GM18870 (cell line): ENCODE results near the gene KLK12.

Experiments used
- ATAC-seq: cut with Tn5 transposase; IDR thresholded peaks from one replicate; pipeline ENCODE4 v1.9.1; 2021; ENCODE audit warnings: moderate library complexity; ENCODE audit not compliant: unreplicated experiment

The KLK12 gene, protein sequence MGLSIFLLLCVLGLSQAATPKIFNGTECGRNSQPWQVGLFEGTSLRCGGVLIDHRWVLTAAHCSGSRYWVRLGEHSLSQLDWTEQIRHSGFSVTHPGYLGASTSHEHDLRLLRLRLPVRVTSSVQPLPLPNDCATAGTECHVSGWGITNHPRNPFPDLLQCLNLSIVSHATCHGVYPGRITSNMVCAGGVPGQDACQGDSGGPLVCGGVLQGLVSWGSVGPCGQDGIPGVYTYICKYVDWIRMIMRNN

DNA sequence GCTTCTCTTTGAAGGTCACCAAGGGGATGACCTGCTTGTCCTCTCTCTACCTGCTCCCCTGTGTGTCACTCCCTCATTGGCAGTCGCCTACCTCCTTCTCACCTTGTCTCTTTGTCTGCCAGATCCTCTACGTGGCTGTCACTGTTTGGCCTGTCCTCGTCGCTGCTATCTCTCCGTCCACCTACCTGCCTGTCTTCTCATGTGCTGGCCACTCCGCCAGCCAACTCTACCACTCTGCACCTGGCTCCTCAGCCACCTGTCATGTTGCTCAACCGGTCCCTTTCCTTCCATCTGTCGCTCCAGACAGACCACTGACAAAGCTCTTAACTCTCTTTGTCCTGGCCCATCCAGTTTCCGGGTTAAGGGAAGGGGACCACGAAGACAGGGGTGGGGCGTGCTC, at the start of gene KLK12:
Gene KLK12, minus strand, starts transcription at position 299 of the 400 bp plus-strand sequence. CDS start 381 bp downstream, outside the sequence.
- ATAC-seq: no peak

DNA sequence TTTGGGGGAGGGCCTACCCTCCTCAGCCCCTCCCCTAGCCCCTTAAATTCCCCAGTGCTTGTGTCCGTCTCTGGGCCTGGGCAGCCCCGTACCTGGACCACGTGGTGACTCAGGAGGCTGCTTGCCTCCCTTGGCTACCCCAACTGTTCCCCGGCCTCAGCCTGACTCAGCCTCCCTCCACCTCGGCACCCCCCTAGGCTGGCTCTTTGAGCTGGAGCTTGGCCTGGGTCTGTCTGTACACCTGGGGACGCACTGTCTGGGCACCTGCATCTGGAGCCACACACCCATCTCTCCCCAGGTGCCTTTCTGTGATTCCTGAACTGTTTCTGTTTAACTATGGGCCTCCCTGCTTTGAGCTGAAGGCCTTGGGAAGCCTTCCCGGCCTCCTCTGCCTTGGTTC, 49.7 kb upstream of the KLK12 start:
- no peak for ATAC-seq

DNA sequence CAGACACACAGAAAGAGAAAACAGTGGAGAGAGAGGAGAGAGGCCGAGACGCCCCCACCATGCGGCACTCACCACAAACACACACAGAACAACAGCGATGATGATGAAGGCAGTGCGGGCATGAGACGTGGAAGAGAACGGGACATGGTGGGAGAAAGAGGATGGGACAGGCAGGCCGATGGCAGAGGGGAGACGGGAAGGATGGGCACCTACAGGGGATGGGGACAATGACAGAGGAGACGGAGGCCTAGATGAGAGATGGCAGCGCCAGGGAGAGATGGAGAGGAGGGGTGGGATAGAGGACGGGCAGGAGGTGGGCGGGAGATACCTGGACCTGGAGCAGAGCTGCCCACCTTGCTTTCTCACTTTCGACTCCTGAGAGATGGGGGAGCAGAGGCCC, 49.0 kb upstream of the KLK12 start:
- no peak for ATAC-seq

DNA sequence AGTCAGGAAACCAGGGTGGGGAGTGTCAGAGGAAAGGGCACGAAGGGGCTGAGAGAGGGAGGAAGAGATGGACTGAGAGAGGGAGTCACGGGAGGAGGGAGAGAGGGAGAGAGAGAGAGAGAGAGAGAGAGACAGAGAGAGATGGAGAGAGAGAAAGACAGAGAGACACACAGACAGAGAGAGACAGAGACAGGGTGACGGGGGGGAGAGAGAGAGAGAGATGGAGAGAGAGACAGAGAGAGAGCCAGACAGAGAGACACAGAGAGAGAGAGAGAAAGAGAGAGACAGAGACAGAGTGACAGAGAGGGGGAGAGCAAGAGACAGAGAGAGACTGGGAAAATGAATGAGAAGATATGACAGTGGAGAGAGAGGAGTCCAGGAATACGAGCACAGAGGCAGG, 48.4 kb upstream of the KLK12 start:
- no peak for ATAC-seq

DNA sequence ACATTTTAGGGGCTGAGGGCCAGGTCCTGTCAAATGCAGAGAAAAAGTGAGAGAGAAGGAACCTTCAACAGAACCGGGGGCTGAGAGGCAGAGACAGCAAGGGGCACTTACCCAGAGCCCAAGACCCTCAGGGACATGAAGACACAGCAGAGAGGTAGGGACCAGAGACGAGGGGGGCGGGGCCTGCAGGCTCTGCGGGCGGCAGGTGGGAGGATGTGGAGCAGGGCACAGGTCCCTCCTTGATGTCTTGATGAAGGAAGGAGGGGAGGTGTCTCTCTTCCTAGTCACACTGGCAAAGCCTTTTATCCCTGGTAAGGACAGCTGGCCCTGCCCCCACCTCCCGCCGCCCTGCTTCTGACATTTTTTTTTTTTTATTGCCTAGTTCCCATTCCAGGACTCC, 47.8 kb upstream of the KLK12 start, which contains the start of gene KLK14:
Gene KLK14, minus strand, starts transcription at position 277 of the 400 bp plus-strand sequence. Its CDS starts 273 bp downstream, at position 4.
- no peak for ATAC-seq

DNA sequence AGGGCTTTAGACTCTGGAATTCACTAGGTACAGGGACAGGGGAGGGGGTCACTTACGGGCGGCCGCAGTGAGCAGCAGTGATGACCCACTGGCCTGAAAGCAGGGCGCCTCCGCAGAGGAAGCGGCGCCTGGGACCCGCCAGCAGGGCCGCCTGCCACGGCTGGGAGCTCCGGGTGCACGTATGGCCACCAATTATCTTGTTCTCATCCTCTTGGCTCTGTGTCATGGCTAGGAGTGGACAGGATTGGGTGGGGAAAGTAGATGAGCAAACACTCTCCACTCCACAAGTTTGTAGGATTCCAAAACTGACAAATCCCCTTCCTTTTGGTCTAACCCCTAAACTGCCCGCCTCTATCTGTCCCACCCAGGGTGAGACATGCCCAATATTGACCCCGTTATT, 46.7 kb upstream of the KLK12 start:
- ATAC-seq: no peak

DNA sequence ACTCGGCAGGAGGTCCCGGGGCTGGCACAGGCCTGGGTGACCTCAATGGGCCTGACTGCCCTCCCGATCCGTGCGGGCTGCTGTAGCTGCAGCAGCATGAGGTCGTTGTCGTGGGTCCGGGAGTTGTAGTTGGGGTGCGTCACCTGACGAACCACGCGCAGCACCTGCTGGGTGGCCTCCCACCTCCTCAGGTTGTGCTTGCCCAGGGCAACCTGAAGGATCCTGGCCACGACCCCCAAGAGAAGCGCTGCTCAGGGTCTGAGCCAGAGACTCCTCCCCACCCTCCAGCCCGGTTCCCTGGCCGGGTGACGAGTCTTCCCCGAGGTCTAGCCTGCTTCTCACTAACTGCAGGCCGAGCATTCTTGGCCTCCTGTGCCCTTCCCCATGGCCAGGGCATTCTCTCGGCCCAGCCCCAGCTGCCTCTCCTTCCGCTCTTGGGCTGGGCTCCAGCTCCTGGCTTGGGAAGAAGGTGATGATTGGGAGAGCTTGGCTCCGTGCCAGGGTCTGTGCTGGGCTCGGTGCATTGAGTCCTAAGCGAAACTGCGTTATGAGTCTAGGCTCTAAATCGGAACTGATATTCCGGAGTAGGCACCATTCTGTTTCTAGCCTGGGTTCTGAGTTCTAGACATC, 44.8 kb upstream of the KLK12 start:
- ATAC-seq: no peak

DNA sequence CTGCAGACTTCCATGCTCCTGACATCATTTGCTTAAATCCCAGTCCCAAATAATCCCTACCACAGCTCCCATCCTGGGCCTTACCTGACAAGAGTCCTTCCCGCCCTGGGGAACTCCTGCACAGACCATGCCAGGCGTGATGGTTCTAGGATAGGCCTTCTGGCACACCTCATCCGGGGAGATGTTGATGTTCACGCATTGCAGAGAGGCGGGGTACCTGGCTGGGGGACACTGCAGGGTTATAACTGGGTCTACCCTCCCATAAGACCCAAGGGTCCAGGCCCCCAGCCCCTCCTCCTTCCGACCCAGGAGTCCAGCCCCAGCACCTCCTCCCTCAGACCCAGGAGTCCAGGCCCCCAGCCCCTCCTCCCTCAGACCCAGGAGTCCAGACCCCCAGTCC, 43.9 kb upstream of the KLK12 start:
- no peak for ATAC-seq

DNA sequence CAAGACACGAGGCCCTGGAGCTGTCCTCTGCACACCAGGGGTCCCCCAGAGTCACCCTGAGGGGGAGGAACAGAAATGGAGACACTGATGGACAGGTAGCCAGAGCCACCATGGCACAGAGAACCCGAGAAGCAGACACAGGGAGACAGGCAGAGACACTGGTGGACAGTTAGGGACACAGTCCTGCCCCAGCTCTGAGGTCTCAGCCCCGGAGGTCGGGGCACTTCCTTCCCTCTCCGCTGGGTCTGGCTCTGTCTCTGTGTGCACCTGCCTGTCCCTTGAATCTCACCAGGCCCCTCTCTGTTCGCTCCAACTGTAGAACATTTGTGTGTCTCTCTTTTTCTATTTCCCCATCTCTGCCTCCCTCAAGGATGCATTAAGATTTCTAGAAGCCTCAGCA, 43.3 kb upstream of the KLK12 start:
- no peak for ATAC-seq

DNA sequence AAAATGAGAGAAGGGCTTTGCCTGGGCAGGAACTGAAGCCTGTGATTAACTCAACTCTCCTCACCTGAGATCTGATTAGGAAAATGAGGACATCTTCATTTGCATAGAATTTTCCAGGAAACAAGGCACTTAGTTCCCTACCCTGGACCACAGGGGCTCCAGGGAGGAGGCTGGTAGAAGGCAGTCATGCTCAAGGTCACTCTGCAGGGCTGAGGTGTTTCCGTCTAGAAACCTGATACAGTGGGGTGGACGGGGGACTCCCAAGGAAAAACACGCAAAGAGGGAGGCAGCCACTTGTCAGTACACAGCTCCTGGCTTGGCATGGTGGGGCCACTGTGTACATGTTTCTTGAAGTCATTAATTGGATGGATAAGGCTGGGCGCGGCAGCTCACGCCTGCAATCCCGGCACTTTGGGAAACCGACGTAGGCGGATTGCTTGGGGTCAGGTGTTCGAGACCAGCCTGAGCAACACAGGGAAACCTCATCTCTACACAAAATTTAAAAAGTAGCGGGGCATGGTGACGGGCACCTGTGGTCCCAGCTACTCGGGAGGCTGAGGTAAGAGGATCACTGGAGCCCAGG, 41.9 kb upstream of the KLK12 start:
- ATAC-seq: no peak

DNA sequence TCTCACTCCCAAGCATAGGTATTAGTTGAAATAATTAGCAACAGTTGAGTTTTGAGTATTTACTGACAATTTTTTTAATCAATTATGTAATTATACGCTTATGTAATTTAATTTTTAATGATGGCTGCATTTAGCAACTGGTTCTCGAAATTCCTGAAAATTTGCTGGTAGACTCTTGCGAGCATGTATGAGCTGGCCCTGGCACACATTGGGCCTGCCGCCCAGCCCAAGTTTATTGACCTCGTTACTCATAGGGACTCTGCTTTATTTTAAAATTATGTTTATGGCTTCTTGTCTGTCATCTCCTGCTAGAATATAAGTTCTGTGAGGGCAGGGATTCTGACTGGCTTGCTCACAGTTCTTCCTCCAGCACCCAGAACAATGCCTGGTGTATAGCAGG, 41.2 kb upstream of the KLK12 start:
- no peak for ATAC-seq

DNA sequence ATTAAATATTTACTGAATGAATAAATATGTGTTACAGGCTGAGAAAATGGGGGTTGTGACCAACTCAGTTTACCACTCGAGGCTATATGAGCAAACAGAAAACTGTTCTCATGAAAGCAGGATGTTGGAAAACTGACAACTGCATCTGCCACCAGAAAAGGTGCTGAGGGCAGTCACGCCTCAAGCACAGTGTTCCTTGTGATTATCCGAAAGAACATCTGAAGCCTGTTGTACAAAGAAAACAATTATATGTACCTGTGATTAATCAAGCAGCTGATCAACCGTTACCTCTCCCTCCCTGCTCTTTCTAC, 36.2 kb upstream of the KLK12 start:
- no peak for ATAC-seq

DNA sequence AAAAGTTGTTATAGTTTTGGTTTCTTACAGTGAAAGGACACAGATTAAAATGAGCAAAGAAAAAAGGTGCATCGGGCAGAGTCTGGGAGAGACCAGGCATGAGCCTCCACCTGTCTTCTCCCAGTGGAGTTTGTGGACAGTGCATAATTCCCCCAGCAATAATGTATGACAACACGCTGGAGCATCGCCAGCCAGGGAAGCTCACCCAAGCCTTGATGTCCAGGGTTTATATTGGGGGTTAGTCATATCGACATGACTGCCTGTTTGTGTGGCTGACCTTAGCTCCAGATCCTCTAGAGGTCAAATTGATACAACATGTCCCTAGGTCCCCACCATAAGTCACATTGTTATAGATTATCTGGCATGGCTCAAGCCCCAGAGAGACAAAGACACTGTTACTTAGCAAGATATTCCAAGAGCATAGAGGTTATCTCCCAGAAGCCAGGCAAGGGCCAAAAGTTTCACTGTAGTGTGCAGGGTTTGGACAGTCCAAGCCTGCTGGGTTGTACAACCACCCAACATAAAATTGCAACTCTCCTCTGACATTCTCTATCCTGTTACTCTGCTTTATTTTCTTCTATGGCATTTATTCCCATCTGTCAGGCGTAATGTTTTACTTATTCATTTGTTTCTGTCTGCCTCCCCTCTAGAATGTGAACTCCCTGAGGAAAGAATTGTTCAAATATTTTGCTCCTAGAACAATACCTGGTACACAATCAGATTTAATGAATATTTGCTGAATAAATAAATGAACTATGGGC, 35.7 kb upstream of the KLK12 start:
- no peak for ATAC-seq

DNA sequence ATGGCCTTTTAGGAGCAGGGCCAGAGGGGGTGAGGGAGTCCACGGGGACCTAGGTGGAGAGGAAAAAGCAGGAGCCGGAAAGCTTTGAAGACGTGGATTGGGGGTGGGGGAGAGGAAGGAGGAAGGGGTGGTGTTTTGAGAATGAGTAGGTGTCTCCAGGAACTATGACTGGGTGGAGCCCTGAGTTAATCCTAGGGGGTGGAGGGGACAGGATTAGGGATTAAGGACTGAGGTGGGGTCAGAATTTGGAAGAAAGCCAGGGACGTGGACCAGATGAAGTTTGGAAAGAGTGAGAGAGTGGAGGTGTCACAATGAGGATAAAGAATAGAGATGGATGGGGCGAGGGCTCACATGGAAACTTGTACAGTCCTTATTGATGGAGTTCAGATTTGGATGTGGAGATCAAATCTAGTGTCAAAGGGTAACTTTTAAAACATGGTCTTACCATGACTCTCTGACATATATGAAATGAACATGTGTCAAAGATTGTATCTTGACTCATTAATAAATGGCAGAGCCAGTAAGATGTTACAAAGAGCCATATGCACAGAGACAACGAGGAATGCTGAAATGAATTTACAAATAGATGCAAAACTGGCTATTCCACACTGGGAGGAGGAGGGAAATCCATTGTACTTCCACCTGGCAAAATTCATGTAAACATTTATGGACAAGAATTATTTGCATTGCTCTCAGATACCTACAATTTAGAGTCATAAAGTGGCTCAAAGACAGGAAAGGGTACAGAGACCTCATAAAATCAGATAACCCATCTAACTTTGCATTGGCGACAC, 31.8 kb upstream of the KLK12 start:
- no peak for ATAC-seq

DNA sequence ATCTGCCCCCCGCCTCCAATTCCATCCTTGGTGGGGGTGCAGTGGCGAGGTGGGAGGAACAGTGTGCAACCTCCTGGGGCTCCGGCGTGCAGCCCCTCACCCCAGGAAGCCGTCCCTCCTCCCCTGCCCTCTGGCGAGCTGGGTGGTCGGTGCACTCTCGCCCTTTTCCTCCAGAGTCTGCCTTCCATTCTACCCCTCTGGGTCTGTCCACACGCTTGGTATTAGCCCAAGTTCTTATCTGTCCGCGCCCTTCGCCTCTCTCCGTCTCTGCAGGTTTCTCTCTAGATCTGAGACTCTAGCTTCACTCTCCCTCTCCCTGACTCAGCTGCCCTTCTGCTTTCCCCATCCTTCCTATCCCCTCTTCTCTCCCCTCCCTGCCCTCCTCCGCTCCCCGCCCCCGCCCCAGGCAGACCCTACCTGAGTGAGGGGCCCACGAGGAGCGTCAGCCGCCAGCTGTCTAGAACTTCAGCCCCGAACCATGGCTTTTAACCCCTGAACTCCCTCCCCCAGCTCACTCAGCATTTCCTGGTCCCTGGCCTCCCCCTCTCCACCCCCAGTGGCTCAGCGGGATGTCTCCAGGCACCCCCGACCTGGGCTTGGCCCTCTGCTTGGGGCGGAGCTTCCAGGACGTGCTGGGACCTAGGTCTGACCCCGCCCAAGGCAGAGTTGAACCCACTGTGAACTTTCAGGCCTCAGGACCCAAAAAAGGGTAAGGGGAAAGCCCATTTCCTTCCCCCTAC, 30.6 kb upstream of the KLK12 start:
- no peak for ATAC-seq

DNA sequence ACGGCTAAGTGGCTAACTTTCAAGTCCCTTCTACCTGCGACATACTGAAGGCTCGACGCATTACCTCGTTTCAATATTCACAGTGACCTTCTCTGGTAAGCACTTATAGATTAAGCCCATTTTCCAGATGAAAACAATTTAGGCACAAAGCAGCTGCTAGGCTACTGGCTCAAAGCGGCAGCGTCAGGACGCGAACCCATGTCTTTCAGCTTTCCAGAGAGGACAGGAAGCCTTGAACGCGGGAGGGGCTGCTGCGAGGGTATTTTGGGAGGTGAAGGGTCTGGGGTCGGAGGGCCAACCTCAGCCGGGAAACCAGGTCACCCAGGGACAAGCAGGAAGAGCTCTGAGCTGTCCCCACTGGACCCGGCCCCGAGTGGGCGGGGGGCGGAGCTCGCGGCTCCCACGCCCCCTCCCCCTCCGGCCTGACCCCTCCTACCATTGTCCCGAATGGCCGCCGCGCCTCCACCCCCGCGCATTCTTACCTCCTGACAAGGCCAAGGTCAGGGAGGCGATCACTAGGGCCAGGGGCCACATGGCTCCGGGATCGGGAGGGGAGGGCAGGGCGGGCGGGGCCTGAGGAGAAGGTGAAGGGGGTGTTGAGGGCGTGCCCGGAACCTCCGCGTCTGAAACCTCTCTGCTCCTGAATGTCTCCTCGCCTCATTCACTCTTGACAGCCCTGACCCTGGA, 29.9 kb upstream of the KLK12 start, which contains the start of gene KLK13:
Gene KLK13, minus strand, starts transcription at position 559 of the 687 bp plus-strand sequence. Its CDS starts 25 bp downstream, at position 534.
- no peak for ATAC-seq

DNA sequence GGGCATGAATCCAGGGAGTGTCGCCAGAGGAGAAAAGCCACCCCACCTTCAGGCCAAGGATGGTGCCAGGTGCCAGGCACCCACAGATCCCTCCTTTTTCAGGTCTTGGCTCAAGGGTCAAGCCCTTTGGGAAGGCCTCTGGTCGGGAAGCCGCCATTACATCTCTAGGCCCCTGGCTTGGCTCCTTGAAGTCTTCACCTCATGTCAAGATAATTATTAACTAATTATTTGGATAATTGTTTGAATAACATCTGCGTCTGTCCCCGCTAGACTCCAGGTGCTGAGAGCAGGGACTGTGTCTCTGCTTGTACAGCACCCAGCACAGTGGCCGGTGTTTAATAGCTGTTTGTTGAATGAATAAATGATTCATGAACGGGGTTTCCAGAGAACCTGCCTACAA, 28.9 kb upstream of the KLK12 start:
- no peak for ATAC-seq

DNA sequence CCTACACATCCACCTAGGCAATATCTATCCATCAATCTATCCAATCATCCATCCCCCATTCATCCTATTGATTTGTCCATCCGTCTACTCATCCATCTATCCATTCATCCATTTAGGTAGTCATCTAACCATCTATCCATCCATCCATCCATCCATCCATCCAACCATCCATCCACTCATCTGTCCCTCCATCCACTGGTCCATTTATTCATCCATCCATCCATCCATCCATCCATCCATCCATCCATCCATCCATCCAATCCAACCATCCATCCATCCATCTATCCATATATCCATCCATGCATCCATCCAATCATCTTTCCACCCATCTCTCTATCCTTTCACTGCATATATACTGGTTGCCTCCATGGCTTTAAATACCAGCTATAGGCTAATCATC, 26.2 kb upstream of the KLK12 start:
- ATAC-seq: no peak

DNA sequence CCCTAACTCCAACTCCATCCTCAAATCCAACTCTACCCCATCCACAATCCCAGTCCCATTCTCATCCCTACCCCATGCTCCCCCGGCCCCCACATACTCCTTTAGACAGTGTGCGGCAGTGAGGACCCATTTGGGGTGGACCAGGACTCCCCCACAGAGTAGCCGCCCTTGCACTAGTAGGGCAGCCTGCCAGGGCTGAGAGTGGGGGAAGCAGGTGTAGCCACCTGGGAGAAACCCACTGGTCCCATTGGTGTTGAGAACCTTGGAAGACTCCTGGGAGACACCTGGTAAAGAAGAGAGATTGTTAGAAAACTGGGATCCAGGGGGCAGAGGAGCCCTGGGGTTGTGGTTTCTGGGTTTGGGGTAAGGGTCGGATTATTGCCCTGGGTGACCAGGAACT, 25.5 kb upstream of the KLK12 start:
- no peak for ATAC-seq

DNA sequence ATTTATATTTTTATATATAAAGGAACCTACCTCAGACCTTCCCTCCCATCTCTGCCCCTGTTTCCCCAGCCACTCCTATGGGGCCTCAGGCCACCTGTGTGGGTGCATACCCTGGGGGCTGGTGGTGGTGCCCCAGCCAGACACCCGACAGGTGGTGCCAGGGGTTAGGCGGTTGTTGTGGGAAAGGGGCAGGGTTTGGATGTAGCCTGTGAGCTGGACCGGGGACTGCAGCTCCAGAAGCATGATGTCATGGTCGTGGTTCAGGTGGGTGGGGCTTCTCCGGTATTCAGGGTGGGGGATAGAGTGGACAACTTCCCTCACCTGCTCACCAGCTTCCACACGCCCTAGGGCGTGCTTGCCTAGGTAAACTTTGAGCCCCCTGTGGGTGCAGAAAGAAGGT, 24.9 kb upstream of the KLK12 start:
- no peak for ATAC-seq
